ENCODE measurements around the gene FOLR2.
A peak's percentile ranks its signal among the peaks of the same experiment; 100 is the strongest.

Gene FOLR2

DNA sequence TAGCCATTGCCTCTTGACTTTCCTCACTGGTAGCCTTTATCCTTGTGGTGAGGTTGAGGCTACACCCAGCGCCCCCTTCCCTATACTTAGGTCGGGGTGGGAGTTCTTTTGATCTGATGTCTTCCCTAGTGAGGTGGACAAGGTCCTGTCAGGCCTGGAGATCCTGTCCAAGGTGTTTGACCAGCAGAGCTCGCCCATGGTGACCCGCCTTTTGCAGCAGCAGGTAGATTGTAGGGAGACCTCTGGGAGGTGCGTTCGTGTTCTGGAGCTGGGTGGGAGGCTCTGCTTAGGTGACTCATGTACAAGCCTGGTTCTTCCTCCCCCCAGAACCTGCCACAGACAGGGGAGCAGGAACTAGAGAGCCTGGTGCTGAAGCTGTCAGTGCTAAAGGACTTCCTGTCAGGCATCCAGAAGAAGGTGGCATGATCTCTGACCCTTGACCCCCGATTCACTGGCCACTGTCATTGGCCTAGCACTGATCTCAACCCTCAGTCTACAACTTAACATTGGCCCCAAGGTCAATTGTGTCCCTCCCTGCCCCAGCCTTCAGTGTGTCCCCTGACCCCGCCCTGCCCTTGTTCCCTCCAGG is 12.8 kb downstream of the FOLR2 start:
- no peak for DNase-seq (ENCODE audit: extremely low read depth in 1 of 2, low read depth in 1 of 2)

DNA sequence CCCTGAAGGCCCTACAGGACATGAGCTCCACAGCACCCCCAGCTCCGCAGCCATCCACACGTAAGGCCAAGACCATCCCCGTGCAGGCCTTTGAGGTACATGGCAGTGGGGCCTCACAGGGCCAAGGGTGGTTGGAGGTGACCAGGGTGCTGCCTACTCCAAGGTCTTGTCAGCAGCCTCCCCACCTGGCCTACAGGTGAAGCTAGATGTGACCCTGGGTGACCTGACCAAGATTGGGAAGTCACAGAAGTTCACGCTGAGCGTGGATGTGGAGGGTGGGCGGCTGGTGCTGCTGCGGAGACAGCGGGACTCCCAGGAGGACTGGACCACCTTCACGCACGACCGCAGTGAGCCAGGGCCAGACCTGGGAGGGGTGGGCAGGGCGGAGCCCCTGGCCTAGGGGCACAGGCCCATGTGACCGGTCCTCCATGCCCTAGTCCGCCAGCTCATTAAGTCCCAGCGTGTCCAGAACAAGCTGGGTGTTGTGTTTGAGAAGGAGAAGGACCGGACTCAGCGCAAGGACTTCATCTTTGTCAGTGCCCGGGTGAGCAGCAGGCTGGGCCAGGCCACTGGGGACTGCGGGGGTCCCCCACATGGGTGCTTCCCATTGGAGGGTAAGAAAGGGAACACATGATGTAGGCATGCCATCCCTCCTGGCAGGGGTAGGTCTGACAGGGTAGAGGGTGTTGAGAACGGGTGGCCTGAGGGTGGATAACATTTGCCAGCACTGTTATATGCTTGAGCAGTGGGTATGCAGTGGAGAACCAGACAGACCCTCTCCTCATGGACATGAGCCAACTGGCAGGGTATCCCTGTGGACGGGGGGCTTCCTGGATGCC is 13.6 kb downstream of the FOLR2 start:
- DNase-seq (ENCODE audit: extremely low read depth in 1 of 2, low read depth in 1 of 2) = no peak

DNA sequence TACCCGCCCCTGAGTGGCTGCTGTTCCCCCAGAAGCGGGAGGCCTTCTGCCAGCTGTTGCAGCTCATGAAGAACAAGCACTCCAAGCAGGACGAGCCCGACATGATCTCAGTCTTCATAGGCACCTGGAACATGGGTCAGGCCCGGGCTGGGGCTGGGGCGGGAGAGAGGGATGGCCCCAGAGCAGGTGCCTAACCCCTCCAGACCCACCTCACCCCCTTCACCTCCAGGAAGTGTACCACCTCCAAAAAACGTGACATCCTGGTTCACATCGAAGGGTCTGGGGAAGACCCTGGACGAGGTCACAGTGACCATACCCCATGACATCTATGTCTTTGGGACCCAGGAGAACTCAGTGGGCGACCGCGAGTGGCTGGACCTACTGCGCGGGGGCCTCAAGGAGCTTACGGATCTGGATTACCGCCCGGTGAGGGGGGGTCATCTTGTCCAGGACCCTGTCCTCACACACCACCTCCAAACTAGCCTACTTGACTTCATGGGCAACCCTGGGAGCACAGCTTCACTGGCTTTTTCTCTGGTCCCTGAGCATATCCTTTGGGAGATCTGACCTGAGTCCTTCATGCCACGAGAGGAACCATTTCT is 14.3 kb downstream of the FOLR2 start:
- no peak for DNase-seq (ENCODE audit: extremely low read depth in 1 of 2, low read depth in 1 of 2)

DNA sequence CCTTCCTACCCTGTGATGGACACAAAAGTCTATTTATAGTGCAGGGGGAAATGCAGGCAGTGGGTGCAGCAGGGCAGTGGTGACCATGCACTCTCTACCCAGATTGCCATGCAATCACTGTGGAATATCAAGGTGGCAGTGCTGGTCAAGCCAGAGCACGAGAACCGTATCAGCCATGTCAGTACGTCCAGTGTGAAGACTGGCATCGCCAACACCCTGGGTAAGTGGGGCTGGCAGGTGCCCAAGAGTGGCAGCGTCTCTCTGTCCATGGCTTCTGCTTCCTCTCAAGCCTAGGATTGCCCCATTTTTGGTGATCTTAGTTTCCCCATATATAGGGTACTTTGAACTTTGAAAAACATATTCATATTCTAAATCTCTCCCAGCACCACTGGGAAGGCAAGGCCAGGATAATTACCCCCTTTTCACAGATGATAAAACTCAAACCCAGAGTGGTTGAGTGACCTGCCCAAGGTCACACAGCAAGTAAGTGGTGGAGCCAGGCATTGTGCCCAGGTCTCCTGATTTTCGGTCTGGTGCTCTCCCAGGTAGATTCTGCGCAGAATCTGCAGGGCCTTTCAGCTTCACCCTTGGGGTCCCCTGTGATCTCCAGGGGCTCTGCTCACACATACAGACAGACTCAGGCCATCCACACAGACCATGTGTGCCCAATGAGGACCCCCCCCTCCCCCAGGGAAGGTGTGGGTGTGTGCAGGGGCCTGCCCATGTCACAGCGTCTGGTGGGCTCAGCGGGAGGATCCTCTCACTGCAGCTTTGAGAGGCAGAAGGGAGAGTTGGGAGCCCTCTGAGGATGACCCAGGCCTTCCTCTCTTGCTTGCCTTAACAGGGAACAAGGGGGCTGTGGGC is 15.0 kb downstream of the FOLR2 start:
- no peak for DNase-seq (ENCODE audit: extremely low read depth in 1 of 2, low read depth in 1 of 2)

DNA sequence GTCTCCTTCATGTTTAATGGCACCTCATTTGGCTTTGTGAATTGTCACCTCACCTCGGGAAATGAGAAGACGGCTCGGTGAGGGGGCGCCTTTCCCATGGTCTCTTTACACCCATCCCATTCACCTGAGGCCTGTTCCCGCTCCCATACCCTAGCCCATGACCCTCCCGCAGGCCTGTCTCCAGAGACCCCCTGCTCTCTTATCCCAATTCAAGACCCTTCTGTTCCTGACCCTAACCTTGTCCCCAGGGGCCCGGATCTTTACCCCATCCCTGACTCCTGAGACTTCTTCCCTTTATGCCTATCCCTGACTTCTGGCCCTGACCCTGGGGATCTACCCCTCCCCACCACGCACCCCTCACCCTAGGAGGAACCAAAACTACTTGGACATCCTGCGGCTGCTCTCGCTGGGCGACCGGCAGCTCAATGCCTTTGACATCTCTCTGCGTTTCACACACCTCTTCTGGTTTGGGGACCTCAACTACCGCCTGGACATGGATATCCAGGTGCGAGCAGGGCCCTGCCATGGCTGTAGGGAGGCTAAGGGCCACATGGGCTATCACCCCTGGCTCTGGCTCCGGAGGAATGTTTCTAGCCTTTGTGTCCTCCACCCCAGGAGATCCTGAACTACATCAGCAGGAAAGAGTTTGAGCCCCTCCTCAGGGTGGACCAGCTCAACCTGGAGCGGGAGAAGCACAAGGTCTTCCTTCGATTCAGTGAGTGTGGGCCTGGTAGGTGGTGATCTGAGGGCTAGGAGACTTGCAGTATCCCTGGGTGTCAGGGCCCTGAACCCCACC is 15.9 kb downstream of the FOLR2 start:
- DNase-seq (ENCODE audit: extremely low read depth in 1 of 2, low read depth in 1 of 2) = no peak

DNA sequence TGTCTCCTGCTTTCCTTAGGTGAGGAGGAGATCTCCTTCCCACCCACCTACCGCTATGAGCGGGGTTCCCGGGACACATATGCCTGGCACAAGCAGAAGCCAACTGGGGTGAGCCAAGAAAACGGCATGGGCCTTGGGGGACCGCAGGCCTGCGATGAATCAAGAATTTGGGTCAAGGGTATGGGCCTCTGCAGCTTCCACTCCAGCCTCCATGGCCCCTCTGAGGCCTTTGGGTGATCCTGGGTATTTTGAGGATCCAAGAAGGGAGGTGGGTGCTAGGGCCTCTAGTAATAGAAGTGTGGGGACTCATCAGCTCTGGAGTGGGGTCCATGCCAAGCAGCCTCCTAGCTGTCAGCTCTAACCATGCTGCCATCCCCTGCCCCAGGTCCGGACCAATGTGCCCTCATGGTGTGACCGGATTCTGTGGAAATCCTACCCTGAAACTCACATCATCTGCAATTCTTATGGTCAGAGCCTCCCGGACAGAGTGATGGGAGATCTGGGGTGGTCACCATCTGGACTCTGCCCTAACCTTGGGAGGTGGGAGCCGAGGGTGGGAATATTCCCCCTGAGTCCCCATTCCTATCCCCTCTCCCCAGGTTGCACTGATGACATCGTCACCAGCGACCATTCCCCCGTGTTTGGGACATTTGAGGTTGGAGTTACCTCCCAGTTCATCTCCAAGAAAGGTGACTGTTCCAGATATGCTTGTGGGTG is 16.6 kb downstream of the FOLR2 start:
- no peak for DNase-seq (ENCODE audit: extremely low read depth in 1 of 2, low read depth in 1 of 2)

DNA sequence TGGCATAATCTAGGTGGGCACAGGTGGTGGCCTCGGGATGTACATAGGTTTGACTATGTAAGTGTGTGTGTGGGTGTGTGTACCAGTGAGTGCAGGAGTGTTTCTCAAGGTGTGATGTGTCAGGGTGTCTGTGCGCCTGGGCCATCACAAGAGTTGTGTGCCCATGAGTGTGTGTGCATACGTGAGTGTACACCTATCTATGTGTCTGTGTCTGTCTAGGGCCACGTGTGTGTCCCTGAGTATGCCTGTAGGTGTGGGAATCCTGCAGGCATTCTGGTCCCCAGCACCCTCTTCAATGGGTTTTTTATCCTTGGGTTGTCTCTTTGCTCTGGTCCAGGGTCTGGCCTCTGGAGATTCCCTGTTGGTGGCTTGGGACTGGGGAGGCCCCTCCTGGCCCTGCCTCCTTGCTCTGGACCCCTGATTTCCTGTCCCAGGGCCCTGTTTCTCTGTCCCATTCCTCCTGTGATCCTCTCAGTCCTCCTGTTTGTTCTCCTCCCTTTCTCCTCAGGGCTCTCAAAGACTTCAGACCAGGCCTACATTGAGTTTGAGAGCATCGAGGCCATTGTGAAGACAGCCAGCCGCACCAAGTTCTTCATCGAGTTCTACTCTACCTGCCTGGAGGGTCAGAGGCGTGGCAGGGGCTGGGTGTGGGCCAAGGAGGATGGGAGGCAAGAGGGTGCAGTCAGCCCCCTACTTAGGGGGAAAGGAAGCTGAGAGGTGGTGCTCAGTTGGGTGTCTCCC is 17.3 kb downstream of the FOLR2 start:
- DNase-seq (ENCODE audit: extremely low read depth in 1 of 2, low read depth in 1 of 2) = no peak

DNA sequence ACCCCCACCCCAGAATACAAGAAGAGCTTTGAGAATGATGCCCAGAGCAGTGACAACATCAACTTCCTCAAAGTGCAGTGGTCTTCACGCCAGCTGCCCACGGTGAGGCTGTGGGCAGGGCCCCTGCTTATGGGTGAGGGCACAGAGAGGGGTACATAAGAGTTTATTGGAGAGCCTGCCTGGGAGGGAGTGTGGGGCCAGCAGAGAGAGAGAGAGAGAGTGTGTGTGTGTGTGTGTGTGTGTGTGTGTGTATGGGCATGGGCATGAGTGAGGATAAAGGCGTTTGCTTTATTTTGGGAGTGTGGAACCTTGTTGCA is 17.9 kb downstream of the FOLR2 start:
- DNase-seq (ENCODE audit: extremely low read depth in 1 of 2, low read depth in 1 of 2) = no peak

DNA sequence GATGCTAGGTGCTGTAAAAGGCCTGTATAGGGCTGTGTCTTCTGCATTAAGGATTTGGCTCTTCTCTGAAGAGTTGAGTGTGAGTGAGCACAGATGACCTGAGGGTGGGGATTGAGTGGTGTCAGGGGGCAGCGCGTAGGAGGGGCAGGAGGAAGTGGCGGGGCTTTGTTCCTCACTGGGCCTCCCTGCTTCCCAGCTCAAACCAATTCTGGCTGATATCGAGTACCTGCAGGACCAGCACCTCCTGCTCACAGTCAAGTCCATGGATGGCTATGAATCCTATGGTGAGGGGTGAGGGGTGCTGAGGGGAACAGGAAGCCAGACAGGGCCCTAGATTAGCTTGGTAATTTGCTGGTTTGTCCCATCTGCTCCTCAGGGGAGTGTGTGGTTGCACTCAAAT is 18.3 kb downstream of the FOLR2 start:
- DNase-seq (ENCODE audit: extremely low read depth in 1 of 2, low read depth in 1 of 2) = no peak

DNA sequence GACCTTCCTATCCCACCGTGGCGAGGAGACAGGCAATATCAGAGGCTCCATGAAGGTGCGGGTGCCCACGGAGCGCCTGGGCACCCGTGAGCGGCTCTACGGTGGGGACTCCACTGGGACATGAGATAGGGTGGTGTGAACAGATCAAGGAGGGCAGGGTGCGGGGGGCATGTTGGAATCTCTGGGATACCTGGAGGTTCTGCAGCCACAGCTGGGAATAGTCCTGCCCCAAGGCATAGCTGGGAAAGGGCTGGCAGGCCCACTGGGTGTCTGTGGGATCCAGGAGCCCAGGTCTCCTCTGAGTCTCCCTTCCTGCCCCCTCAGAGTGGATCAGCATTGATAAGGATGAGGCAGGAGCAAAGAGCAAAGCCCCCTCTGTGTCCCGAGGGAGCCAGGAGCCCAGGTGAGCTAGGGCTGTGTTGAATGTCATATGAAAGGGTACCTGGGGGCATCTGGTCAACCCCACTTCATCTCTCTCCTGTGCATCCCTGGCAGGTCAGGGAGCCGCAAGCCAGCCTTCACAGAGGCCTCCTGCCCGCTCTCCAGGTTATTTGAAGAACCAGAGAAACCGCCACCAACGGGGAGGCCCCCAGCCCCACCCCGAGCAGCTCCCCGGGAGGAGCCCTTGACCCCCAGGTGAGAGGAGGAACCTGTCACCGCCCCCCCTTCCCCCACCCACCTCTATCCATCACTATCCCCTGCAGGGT is 18.9 kb downstream of the FOLR2 start:
- no peak for DNase-seq (ENCODE audit: extremely low read depth in 1 of 2, low read depth in 1 of 2)

DNA sequence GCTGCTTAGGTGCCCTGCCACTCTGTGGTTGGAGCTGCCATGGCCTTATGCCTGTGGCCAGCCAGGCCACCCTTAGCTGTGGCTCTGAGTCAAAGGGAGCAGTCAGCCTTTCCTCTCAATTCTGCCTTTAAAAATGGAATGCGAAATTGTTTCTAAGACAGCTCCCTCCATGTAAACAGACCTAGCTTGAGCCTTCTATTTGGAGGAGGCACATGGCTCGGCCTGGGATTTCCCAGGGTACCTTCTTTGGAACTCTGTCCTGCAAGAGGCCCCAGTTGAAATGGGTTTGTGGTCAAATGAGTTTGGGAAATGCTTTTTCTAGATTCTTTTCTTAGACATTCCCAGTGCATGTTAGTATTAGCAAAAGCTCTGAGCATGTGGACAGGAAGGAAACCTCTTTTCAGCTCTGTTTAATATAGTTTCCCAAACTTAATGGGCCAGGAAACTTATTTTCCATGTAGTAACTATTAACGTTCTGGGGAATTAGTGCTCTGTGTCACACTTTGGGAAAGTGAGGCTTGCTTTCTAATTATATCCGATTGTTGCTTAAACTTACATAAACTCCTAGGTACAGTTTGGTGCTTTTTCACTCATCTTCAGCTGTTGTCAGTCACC is 19.6 kb downstream of the FOLR2 start:
- DNase-seq (ENCODE audit: extremely low read depth in 1 of 2, low read depth in 1 of 2) = no peak

DNA sequence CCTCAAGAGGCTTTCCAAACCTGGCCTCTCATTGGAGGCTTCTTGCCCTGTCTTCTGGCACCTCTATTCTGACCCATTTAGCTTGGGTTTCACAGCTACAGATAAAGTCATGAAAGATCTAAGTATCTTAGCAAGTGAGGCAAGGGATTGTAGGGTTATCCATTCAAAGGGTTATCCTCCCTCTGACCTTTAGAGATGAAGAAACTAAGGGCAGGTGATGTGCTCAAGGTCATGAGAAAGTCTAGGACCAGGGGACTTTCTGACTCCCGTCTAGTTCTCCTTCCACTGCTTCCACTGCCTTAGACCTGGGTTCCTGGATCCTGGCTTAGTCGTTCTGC is 20.1 kb downstream of the FOLR2 start:
- DNase-seq (ENCODE audit: extremely low read depth in 1 of 2, low read depth in 1 of 2) = no peak

DNA sequence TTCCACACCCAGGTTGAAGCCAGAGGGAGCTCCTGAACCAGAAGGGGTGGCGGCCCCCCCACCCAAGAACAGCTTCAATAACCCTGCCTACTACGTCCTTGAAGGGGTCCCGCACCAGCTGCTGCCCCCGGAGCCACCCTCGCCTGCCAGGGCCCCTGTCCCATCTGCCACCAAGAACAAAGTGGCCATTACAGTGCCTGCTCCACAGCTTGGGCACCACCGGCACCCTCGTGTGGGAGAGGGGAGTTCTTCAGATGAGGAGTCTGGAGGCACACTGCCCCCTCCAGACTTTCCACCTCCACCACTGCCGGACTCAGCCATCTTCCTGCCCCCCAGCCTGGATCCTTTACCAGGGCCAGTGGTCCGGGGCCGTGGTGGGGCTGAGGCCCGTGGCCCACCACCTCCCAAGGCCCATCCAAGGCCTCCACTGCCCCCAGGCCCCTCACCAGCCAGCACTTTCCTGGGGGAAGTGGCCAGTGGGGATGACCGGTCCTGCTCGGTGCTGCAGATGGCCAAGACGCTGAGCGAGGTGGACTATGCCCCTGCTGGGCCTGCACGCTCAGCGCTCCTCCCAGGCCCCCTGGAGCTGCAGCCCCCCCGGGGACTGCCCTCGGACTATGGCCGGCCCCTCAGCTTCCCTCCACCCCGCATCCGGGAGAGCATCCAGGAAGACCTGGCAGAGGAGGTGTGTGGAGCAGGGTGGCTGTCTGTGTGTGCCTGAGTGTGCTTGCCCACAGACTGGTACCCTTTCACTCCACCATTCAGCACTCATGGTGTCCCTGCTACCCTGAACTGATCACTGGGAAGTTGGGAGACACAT is 20.7 kb downstream of the FOLR2 start:
- DNase-seq (ENCODE audit: extremely low read depth in 1 of 2, low read depth in 1 of 2) = no peak

DNA sequence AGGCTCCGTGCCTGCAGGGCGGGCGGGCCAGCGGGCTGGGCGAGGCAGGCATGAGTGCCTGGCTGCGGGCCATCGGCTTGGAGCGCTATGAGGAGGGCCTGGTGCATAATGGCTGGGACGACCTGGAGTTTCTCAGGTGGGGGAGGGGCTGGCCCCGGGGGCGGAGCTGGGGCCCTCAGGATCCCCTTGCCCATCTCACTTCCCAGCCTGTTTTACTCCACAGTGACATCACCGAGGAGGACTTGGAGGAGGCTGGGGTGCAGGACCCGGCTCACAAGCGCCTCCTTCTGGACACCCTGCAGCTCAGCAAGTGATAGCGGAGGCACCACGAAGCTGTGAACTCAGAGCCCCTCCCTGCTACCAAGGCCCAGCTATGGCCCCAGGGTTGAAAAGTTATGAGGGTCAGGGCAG is 21.5 kb downstream of the FOLR2 start:
- DNase-seq (ENCODE audit: extremely low read depth in 1 of 2, low read depth in 1 of 2) = peak in 1 of 2 donors; percentile 17

DNA sequence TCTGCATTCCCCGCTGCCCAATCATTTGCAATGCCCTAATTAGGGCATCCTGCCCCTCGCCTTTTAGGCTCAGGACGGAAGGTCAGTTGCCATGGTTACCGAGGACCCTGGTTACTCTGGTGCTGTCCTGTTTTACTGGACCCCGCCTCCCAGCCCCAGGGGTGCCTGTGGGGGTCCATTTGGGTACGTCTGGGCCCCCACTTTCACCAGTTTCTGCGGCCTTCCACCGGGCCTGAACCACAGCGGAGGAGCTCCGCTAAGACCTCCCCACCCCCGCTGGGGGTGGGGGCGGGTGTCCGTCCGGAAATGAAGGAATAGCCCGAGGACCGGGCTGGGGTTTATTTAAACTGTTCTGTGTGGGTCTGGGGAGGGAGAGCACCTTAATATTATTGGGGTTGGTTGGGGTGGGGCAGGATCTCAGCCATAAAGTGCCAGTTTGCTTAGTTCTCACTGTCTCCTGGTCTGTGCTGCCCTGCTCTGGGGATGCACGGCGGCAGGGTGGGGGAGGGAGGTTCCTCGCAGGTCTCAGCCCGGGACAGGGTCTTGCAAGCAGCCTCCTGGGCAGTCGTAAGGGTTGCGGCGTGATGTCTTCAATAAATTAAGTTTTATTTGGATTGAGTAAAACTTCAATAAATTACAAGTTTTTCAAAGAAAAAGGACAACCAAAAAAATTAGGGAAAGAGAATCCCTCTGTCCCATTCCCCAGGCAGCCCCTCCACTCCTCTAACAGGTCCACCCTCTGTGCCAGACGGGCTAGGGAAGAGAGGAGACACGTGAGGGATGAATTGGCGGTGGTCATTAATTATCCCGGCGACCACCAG is 22.1 kb downstream of the FOLR2 start:
- DNase-seq (ENCODE audit: extremely low read depth in 1 of 2, low read depth in 1 of 2) = no peak

DNA sequence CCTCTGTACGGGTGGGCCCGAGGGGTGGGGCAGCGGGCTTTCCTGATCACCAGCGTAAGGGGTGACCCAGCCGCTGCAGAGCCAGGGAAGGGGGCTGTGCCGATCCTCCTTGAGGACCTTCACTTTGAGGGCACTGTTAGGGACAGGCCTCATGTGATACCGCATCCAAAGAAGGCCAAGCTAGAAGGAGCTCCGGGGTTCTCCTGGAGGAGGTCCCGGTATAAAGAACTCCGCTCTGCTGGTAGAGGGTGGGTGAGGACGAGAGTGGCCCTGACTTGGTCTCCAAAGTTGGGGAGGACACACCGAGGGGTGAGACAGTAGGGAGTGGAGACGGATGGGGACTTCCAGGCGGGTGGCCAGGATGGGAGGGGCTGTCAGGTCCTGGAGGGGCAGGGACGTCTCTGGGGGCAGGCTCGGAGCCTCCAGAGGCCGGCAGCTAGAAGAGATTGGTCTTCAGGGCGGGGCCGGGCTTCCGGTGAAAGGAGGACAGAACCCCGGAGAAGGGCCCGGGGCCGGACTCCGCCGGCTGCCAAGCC is 22.8 kb downstream of the FOLR2 start:
- no peak for DNase-seq (ENCODE audit: extremely low read depth in 1 of 2, low read depth in 1 of 2)

All from stimulated activated CD8-positive, alpha-beta memory T cell treated with anti-CD3 and anti-CD28 coated beads, Interleukin-7, amount 100 ng/mL, for 48 hours (primary cell).